ENCODE results near the gene TNIK.

The TNIK gene

GRCh38 chr3:171178714-171179113 is 281.5 kb downstream of the TNIK start:
- Mint-ChIP-seq H3K4me3 (no peak overlapping the region), H3K36me3 (ENCODE audit: low read depth) (peaks cover 53% of the 10 kb centered on the region), H3K27ac (peak overlapping the region; percentile 67), H3K4me1 (ENCODE audit: low read depth) (peaks cover 25% of the 10 kb centered on the region), H3K27me3 (ENCODE audit: low read depth) (no peaks in the 10 kb centered on the region), H3K9me3 (no peaks in the 10 kb centered on the region)

GRCh38 chr3:171177553-171177952 is 282.7 kb downstream of the TNIK start:
- peaks cover 51% of the 10 kb centered on the region for H3K36me3 Mint-ChIP-seq (ENCODE audit: low read depth)
- no peaks in the 10 kb centered on the region for H3K9me3 Mint-ChIP-seq
- no peak overlapping the region for H3K27ac Mint-ChIP-seq
- H3K4me3 Mint-ChIP-seq, result no peak overlapping the region
- peaks cover 21% of the 10 kb centered on the region for H3K4me1 Mint-ChIP-seq (ENCODE audit: low read depth)
- no peaks in the 10 kb centered on the region for H3K27me3 Mint-ChIP-seq (ENCODE audit: low read depth)

- peaks cover 50% of the 10 kb centered on the region for H3K36me3 Mint-ChIP-seq (ENCODE audit: low read depth)
These were observed 283.1 kb downstream of the TNIK start for GRCh38 chr3:171177056-171177455.

GRCh38 chr3:171176244-171176933 is 283.8 kb downstream of the TNIK start:
- no peak overlapping the region for H3K27ac Mint-ChIP-seq
- no peaks in the 10 kb centered on the region for H3K9me3 Mint-ChIP-seq
- H3K36me3 Mint-ChIP-seq (ENCODE audit: low read depth), result peaks cover 50% of the 10 kb centered on the region
- no peaks in the 10 kb centered on the region for H3K27me3 Mint-ChIP-seq (ENCODE audit: low read depth)
- no peak overlapping the region for H3K4me3 Mint-ChIP-seq
- peaks cover 21% of the 10 kb centered on the region for H3K4me1 Mint-ChIP-seq (ENCODE audit: low read depth)

More at GRCh38 chr3:171177056-171177455, 283.1 kb downstream of the TNIK start:
- H3K27me3 Mint-ChIP-seq (ENCODE audit: low read depth), result no peaks in the 10 kb centered on the region
- no peak overlapping the region for H3K27ac Mint-ChIP-seq
- H3K4me3 Mint-ChIP-seq, result no peak overlapping the region
- H3K9me3 Mint-ChIP-seq, result no peaks in the 10 kb centered on the region
- H3K4me1 Mint-ChIP-seq (ENCODE audit: low read depth), result peaks cover 21% of the 10 kb centered on the region

- H3K27ac Mint-ChIP-seq, result no peak overlapping the region
- H3K36me3 Mint-ChIP-seq (ENCODE audit: low read depth), result peaks cover 48% of the 10 kb centered on the region
- no peaks in the 10 kb centered on the region for H3K9me3 Mint-ChIP-seq
- H3K4me3 Mint-ChIP-seq, result no peak overlapping the region
- peaks cover 21% of the 10 kb centered on the region for H3K4me1 Mint-ChIP-seq (ENCODE audit: low read depth)
- no peaks in the 10 kb centered on the region for H3K27me3 Mint-ChIP-seq (ENCODE audit: low read depth)
These were observed 284.4 kb downstream of the TNIK start for GRCh38 chr3:171175741-171176234.

- H3K4me1 Mint-ChIP-seq (ENCODE audit: low read depth), result peaks cover 12% of the 10 kb centered on the region
- no peak overlapping the region for H3K4me3 Mint-ChIP-seq
- no peak overlapping the region for H3K27ac Mint-ChIP-seq
- H3K27me3 Mint-ChIP-seq (ENCODE audit: low read depth), result no peaks in the 10 kb centered on the region
- H3K9me3 Mint-ChIP-seq, result no peaks in the 10 kb centered on the region
- H3K36me3 Mint-ChIP-seq (ENCODE audit: low read depth), result peaks cover 43% of the 10 kb centered on the region
These were observed 286.5 kb downstream of the TNIK start for GRCh38 chr3:171173736-171174135.

- Mint-ChIP-seq H3K9me3 (no peaks in the 10 kb centered on the region), H3K36me3 (ENCODE audit: low read depth) (peaks cover 44% of the 10 kb centered on the region), H3K27me3 (ENCODE audit: low read depth) (no peaks in the 10 kb centered on the region), H3K27ac (no peak overlapping the region), H3K4me3 (no peak overlapping the region), H3K4me1 (ENCODE audit: low read depth) (peaks cover 1% of the 10 kb centered on the region)
These were observed 288.1 kb downstream of the TNIK start for GRCh38 chr3:171172070-171172469.

- Mint-ChIP-seq H3K27ac (no peak overlapping the region), H3K27me3 (ENCODE audit: low read depth) (no peaks in the 10 kb centered on the region), H3K4me3 (no peak overlapping the region), H3K36me3 (ENCODE audit: low read depth) (peaks cover 52% of the 10 kb centered on the region), H3K4me1 (ENCODE audit: low read depth) (peaks cover 15% of the 10 kb centered on the region), H3K9me3 (no peaks in the 10 kb centered on the region)
These were observed 290.3 kb downstream of the TNIK start for GRCh38 chr3:171169866-171170265.

GRCh38 chr3:171169443-171169842 is 290.8 kb downstream of the TNIK start:
- no peaks in the 10 kb centered on the region for H3K27me3 Mint-ChIP-seq (ENCODE audit: low read depth)
- peaks cover 48% of the 10 kb centered on the region for H3K36me3 Mint-ChIP-seq (ENCODE audit: low read depth)
- no peak overlapping the region for H3K4me3 Mint-ChIP-seq
- peaks cover 15% of the 10 kb centered on the region for H3K4me1 Mint-ChIP-seq (ENCODE audit: low read depth)
- H3K9me3 Mint-ChIP-seq, result no peaks in the 10 kb centered on the region
- H3K27ac Mint-ChIP-seq, result no peak overlapping the region

- H3K36me3 Mint-ChIP-seq (ENCODE audit: low read depth), result peaks cover 49% of the 10 kb centered on the region
- no peak overlapping the region for H3K27ac Mint-ChIP-seq
- no peaks in the 10 kb centered on the region for H3K9me3 Mint-ChIP-seq
- H3K4me3 Mint-ChIP-seq, result no peak overlapping the region
- H3K4me1 Mint-ChIP-seq (ENCODE audit: low read depth), result peaks cover 15% of the 10 kb centered on the region
- H3K27me3 Mint-ChIP-seq (ENCODE audit: low read depth), result no peaks in the 10 kb centered on the region
These were observed 291.7 kb downstream of the TNIK start for GRCh38 chr3:171168551-171168950.

- Mint-ChIP-seq H3K27me3 (ENCODE audit: low read depth) (no peaks in the 10 kb centered on the region), H3K9me3 (peaks cover 3% of the 10 kb centered on the region), H3K27ac (no peak overlapping the region), H3K36me3 (ENCODE audit: low read depth) (peaks cover 51% of the 10 kb centered on the region), H3K4me3 (no peak overlapping the region), H3K4me1 (ENCODE audit: low read depth) (peaks cover 16% of the 10 kb centered on the region)
These were observed 292.1 kb downstream of the TNIK start for GRCh38 chr3:171168086-171168485.

GRCh38 chr3:171165983-171166382 is 294.2 kb downstream of the TNIK start:
- H3K4me3 Mint-ChIP-seq, result peak overlapping the region; percentile 25
- H3K9me3 Mint-ChIP-seq, result peaks cover 8% of the 10 kb centered on the region
- H3K4me1 Mint-ChIP-seq (ENCODE audit: low read depth), result peaks cover 21% of the 10 kb centered on the region
- H3K27me3 Mint-ChIP-seq (ENCODE audit: low read depth), result no peaks in the 10 kb centered on the region
- H3K27ac Mint-ChIP-seq, result peak overlapping the region; percentile 53
- H3K36me3 Mint-ChIP-seq (ENCODE audit: low read depth), result peaks cover 49% of the 10 kb centered on the region

GRCh38 chr3:171165499-171165921 is 294.7 kb downstream of the TNIK start:
- peak overlapping the region; percentile 25 for H3K4me3 Mint-ChIP-seq
- peak overlapping the region; percentile 53 for H3K27ac Mint-ChIP-seq
- peaks cover 8% of the 10 kb centered on the region for H3K9me3 Mint-ChIP-seq
- peaks cover 49% of the 10 kb centered on the region for H3K36me3 Mint-ChIP-seq (ENCODE audit: low read depth)
- H3K4me1 Mint-ChIP-seq (ENCODE audit: low read depth), result peaks cover 21% of the 10 kb centered on the region
- H3K27me3 Mint-ChIP-seq (ENCODE audit: low read depth), result no peaks in the 10 kb centered on the region

GRCh38 chr3:171164067-171164465 is 296.1 kb downstream of the TNIK start:
- Mint-ChIP-seq H3K4me3 (no peak overlapping the region), H3K4me1 (ENCODE audit: low read depth) (peaks cover 21% of the 10 kb centered on the region), H3K36me3 (ENCODE audit: low read depth) (peaks cover 54% of the 10 kb centered on the region), H3K27ac (no peak overlapping the region), H3K9me3 (peaks cover 8% of the 10 kb centered on the region), H3K27me3 (ENCODE audit: low read depth) (no peaks in the 10 kb centered on the region)
